ENCODE measurements around the gene HIP1. TPM values are rescaled to one million over a fixed set of nuclear protein-coding genes. Genes with fewer than 3 reads are reported as not detected.
"Not testable (repeated sequence)": the region's sequence is repeated elsewhere in the genome, so short reads cannot be mapped to it uniquely, and the experiment has no call there.

HIP1 gene
- total RNA-seq, 1 donor from 2014 or later = 18.0 TPM

GRCh38 chr7:75743455-75743859 is 4.7 kb upstream of the HIP1 start:
- no peak for ATAC-seq
- no peak for DNase-seq (ENCODE audit: missing footprints)
- intact Hi-C loops (cut with DNase I) = no loop called here

DNA sequence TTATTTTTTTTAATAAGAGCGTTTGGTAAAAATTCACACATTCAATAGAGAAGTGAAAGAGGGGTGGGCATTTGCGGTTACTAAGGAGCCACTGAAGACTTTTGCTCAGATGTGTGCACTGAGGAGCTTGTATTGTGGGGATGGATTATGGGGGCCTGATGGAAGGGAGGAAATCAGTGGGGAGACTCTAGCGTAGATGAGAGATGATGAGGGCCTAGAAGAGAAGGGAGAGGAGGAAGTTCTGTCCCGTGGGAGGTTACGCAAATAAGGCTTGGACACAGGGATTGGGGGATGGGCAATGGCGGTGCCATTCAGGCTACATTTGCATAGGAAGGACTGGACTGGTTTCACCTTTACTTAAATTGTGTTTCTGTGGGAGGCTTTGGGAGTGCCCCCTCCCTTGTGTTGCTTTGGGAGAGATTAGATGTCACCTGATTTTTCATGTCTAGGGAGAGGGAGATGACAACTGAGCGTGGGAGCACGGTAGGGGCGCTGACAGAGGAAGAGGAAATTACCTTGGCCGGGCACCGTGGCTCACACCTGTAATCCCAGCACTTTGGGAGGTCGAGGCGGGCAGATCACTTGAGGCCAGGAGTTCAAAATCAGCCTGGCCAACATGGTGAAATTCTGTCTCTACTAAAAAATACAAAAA is 2.2 kb upstream of the HIP1 start:
- DNase-seq (ENCODE audit: missing footprints) = no peak
- no peak for ATAC-seq
- intact Hi-C loops (cut with DNase I) = no loop called here

- intact Hi-C loops (cut with DNase I) = loop anchor here (5.0 to 10.0 kb wide), 3 partner anchors 95 to 215 kb away; no protein-coding TSS in a partner anchor
- DNase-seq (ENCODE audit: missing footprints) = no peak
- no peak for ATAC-seq
Measured at GRCh38 chr7:75739796-75740672, 1.3 kb upstream of the HIP1 start.

GRCh38 chr7:75738975-75739795 is 444 bp upstream of the HIP1 start:
- intact Hi-C loops (cut with DNase I) = loop anchor here (5.0 to 10.0 kb wide), 3 partner anchors 94 to 214 kb away; no protein-coding TSS in a partner anchor
- DNase-seq (ENCODE audit: missing footprints) (peak; percentile 100), ATAC-seq (peak; percentile 99)

- ATAC-seq (no peak), DNase-seq (ENCODE audit: missing footprints) (no peak)
- intact Hi-C loops (cut with DNase I) = loop anchor here (5.0 to 10.0 kb wide), 3 partner anchors 93 to 213 kb away; no protein-coding TSS in a partner anchor
Measured at GRCh38 chr7:75737856-75738603, 711 bp downstream of the HIP1 start.

DNA sequence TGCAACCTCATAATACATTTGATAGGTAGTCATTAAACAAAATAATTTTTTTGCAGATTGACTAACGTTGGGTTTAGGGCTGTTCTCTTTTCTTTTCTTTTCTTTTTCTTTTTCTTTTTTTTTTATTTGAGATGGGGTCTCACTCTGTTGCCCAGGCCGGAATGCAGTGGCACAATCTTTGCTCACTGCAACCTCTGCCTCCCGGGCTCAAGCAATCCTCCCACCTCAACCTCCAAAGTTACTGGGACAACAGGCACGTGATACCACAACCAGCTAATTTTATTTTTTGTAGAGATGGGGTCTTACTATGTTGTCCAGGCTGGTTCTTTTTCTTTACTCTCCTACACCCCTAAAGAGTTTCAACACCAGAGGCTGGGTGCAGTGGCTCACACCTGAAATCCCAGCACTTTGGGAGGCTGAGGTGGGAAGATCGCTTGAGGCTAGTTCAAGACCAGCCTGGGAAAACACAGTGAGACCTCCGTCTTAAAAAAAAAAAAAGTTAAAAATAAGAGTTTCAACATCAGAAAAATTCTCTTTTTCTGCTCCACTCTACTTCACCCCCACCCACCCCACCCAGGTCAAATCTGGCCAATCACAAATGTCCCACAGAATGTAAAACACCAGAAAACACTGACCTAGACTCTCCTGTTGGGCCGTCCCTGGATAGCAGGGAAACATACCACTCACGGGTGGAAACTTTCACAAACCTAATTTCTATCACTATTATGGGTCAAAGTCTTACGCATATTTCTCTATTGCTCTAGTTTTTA is 3.0 kb downstream of the HIP1 start:
- intact Hi-C loops (cut with DNase I) = loop anchor here (5.0 to 10.0 kb wide), 3 partner anchors 91 to 211 kb away; no protein-coding TSS in a partner anchor
- DNase-seq (ENCODE audit: missing footprints) (no peak), ATAC-seq (no peak)

- DNase-seq (ENCODE audit: missing footprints) = no peak
- no peak for ATAC-seq
- intact Hi-C loops (cut with DNase I) = loop anchor here (5.0 to 10.0 kb wide), 3 partner anchors 90 to 210 kb away; no protein-coding TSS in a partner anchor
Measured at GRCh38 chr7:75734586-75735458, 3.9 kb downstream of the HIP1 start.

DNA sequence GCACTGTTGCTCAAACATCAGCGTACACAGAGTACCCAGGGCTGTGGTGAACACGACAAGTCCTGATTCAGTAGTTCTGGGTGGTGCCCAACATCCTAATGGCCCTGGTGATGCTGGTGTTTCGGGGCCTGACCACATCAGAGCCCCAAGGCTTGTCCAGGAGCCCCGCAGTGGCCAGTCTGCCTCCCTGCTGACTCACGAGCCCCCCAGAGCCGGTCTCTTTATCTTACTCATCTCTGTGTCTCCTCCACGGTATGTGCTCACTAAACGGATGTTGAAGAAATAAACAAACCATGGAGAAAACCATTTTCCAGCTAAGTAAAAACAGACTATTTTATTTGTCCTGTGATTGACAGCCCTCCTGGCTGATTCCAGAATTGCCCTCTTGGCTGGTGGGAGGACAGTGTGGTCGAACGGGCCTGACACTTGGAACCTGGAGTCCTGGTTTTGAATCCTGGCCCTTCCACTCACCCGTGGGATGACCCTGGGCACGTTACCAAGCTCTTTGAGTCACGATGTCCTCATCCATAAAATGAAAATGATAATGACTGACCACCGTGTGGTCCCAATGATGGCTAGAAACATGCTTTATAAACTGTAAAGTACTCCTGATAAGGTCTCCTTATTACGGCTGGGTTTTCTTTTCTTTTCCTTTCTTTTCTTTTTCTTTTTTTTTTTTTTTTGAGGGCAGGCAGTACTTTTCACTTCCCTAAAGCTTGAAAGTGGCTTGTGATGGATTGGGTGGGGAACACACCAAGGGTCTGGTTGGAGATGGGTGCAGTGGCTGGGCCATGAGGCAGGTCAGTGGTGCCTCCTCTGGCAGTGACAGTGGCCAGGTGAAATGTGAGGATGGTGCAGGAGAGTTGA is 5.7 kb downstream of the HIP1 start:
- intact Hi-C loops (cut with DNase I) = loop anchor here (10.0 kb wide), 2 partner anchors 88 to 208 kb away; no protein-coding TSS in a partner anchor
- ATAC-seq = no peak
- DNase-seq (ENCODE audit: missing footprints) = no peak

DNA sequence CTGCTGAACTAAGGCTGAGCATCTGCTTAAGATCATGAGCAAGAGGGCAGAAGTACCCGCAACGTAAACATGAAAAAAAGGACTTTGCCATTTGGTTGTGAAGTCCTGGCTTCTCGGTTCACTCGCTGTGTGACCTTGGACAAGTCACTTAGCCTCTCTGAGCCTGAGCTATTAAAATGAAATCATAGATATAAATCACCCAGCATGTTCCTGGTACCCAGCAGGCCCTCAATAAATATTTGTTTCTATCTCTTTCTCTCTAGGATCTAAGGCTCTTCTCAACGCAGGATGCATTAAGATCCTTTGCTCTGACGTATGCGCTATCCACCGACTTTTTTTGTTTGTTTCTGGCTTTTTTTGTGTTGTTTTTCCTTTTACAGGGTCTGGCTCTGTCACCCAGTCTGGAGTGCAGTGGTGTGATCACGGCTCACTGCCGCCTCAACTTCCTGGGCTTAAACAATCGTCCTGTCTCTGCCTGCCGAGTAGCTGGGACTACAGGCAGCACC is 6.7 kb downstream of the HIP1 start:
- ATAC-seq (no peak), DNase-seq (ENCODE audit: missing footprints) (no peak)
- intact Hi-C loops (cut with DNase I) = loop anchor here (10.0 kb wide), 2 partner anchors 87 to 207 kb away; no protein-coding TSS in a partner anchor

- ATAC-seq = no peak
- intact Hi-C loops (cut with DNase I) = loop anchor here (10.0 kb wide), 2 partner anchors 85 to 205 kb away; no protein-coding TSS in a partner anchor
- no peak for DNase-seq (ENCODE audit: missing footprints)
Measured at GRCh38 chr7:75729851-75730274, 8.9 kb downstream of the HIP1 start.

DNA sequence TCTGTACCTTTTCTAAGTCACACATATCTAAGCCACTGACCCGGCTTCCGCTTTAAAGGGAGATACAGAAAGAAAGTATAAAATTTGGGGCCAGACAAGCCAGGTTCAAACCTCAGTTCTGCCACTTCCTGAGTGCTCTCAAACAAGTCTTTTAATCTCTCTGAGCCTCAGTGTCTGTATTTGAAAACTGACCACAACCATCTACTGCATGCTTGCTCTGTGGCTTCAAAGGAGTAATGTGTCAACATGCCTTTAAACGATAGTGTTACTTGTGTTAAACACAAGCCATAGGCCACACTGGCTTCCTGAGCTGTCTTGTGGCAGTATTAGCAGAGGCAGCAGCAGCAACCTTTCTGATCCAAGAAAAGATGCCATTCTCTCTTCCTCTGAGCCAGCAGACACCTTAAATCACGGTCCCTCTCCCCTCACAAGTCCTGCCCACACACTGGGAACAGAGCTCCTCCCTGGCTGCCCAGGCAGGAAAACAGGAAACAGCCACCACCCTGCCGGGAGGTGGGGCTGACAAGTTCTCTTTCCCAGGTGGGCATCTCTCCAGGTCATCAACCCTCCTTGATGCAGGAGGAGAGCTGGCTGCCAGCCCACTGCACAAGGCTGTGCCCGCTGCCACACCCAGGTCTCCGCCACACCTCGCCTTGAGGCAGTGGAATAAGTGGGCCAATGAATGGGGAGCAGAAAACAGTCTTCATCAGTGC is 10.7 kb downstream of the HIP1 start:
- ATAC-seq = no peak
- intact Hi-C loops (cut with DNase I) = no loop called here
- no peak for DNase-seq (ENCODE audit: missing footprints)

GRCh38 chr7:75727351-75727750 is 11.4 kb downstream of the HIP1 start:
- intact Hi-C loops (cut with DNase I); ATAC-seq; DNase-seq (ENCODE audit: missing footprints): not testable (repeated sequence)

DNA sequence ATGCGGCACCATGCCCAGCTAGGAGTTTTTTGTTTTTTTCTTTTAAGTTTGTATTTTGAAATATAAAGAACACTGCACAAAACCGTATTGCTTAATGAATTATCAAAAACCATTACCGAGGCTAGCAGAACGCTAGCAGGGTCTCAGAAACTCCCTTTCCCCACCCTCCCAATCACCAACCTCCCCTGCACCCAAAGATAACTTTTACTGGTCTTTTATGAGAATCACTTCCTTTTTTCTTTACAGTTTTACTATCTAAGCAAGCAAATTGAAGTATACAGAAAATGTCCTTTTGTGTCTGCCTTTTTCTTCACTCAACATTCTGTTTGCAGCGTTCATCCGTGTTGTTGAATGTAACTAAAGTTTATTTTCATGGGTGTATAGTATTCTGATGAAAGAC is 13.4 kb downstream of the HIP1 start:
- intact Hi-C loops (cut with DNase I) = no loop called here
- ATAC-seq (no peak), DNase-seq (ENCODE audit: missing footprints) (no peak)

DNA sequence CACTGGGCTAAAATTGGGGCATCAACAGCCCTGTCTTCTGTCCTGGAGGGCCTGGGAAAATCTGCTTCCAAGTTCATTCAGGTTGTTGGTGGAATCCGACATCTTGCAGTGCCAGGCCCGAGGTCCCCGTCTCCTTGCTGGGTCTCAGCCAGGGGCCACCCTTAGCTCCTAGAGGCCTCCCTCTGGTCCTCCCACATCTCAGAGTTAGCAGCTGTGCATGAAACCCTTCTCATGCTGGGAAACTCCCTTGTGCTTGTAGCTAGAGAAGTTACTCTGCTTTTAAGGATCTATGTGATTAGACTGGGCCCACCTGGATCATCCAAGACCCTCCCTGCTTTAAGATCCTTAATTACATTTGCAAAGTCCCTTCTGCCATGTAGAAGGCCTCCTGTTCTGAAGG is 15.3 kb downstream of the HIP1 start:
- no peak for ATAC-seq
- intact Hi-C loops (cut with DNase I) = no loop called here

GRCh38 chr7:75722373-75722772 is 16.4 kb downstream of the HIP1 start:
- no peak for ATAC-seq
- intact Hi-C loops (cut with DNase I) = no loop called here

More for the DNA sequence above, 15.3 kb downstream of the HIP1 start:
- no peak for DNase-seq (ENCODE audit: missing footprints)

More at GRCh38 chr7:75722373-75722772, 16.4 kb downstream of the HIP1 start:
- no peak for DNase-seq (ENCODE audit: missing footprints)

Measured in Right ventricle myocardium inferior (tissue), 1 donor.